Epithelial cell of umbilical artery (primary cell): ENCODE results near the gene DNAJB11. TPM values are rescaled to one million over a fixed set of nuclear protein-coding genes. Genes with fewer than 3 reads are reported as not detected.

Experiments used
- total RNA-seq: library from RNA; depleted of rRNA; stranded (reverse); fragments of >200 nt; gene quantifications from 2 replicates; pipeline ENCODE4 v1.2.3, GENCODE V29; 2014

The DNAJB11 gene
- 76.6 and 82.2 TPM in 2 replicates for total RNA-seq

DNA sequence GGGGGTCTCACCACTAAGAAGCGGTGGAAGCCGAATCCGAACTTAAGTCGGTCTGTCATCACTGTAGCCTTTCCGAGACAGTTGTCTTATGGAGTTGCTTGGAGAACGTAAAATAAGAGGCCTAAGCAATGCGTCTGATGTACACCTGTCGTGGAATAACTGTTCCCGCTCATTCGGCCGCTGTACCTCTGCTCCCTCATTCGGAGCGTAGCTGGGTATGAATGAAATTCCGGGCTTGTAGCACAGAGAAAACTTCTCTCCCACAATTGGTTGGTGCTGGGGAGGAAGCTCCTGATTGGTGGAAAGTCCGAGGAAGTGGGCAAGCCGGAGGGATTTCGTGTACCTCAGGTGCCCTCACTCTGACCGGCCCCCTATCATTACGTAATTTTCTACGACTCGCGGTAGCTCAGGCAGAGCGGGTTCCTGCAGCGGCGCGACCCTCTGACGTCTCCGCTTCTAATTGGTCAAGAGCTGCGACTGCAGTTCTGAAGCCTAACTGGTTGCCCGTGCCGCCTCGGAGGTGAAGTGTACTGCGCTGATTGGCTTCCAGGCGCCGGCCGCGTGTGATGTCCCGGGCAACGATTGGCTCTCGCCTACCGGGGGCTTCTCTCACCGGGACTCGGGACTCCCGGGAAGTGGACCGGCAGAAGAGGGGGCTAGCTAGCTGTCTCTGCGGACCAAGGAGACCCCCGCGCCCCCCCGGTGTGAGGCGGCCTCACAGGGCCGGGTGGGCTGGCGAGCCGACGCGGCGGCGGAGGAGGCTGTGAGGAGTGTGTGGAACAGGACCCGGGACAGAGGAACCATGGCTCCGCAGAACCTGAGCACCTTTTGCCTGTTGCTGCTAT lies at the start of gene DNAJB11:
DNAJB11 (plus strand) TSS at position 625 of the 845 bp plus-strand sequence; CDS start at position 803, 178 bp downstream.

DNA sequence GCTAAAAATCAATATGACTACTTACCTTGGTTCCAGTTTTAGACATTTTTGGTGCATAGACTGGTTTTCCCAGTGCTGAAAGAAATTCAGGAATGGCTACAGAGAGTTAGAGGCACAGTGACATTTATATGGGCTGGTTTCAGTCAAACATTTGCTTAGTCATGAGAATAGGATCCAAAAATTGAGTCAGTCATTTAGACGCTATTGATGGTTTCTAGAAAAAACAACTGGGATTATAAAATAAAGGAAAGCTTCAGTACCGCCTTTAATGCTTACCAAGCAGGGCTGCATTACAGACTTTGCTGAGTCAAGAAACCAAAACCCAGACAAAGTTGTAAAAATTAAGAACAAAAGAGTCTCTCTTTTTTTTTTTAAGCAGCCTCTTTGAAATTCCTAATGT lies 26.2 kb upstream of the DNAJB11 start, which contains the start of gene CRYGS:
CRYGS (minus strand) TSS at position 100 of the 400 bp plus-strand sequence; CDS start at position 46, 54 bp downstream.

DNA sequence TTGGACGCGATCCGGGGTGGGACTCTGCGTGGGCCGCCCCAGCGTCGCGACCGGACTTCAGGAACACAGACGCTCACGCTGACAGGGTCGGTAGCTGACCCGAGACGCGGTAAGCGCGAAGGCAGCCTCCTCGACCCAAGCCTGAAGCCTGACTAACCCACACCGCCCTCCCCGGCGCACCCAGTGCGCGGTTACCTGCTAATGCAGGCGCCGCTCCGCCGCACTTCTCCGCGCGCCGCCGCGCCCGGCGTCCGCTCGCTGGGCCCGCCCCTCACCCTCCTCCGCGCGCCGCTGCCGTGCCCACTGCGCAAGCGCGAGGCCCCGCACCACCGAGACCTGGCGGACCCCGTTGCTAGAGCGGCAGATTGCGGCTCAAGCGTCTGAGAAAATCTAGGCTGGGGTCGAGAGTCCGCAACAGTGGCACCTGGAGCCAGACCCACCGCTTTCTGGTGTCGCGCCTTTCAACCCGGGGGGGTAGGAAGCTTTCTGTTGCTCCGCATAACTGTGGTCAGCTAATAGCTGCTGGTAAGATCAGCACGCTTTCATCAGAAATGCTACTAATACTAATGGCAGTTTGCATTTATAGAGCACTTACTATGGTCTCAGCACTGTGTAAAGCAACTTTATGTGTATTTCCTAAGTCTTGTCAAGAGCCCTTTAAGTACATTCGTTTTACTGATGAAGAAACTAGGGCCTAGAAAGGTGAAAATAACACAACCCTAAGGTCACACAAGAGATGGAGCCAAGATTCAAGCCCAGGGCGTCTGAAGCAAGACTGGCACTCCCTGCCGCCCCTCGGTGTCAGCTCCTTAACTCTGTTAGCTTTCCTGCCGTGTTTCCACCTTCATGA lies 3.2 kb upstream of the DNAJB11 start, which contains the start of gene TBCCD1:
TBCCD1 (minus strand) TSS at position 268 of the 850 bp plus-strand sequence. CDS start 3,010 bp downstream, outside the sequence.

DNA sequence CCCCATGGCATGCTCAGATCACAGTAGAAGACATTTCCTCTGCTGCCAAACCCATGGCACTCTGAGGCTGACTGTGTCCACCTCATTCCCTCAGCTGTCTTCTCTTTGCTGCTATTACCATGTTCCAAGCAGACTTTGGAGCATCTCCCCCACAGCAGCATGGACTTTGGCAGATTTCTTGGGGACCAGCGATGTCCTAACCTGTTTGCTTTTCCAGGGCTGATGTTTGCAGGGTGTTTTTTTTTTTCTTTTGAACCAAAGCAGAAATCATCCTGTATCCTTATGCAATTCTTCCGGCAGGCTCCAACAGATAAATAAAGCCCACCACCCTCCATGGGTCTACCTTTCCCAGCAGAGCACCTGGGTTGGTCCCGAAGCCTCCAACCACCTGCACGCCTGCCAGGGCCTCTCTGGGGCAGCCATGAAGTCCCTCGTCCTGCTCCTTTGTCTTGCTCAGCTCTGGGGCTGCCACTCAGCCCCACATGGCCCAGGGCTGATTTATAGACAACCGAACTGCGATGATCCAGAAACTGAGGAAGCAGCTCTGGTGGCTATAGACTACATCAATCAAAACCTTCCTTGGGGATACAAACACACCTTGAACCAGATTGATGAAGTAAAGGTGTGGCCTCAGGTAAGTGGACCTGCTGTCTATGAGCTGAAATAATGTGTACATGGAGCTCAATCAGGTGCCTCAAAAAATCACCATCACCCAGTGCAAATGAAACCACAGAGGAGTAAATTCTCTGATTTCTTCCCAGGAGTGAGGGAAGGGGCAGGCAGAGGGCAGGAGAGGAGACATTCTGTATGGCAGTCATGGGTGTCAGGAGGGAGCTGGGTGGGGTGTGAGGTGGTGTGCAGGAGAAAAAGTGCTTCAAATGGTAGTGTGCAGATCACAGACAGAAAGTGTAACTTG lies 42.5 kb downstream of the DNAJB11 start, which contains the start of gene AHSG:
AHSG (plus strand) TSS at position 340 of the 916 bp plus-strand sequence; CDS start at position 422, 82 bp downstream.

Other genes with a start within 250 kb of the DNAJB11 start
- not detected in 2 replicates for gene DGKG, start 208.5 kb upstream of the DNAJB11 start, total RNA-seq
- gene CRYGS, start 26.3 kb upstream of the DNAJB11 start, total RNA-seq: 0.65 and 1.5 TPM in 2 replicates
- 16.2 and 26.9 TPM in 2 replicates for gene TBCCD1, start 3.4 kb upstream of the DNAJB11 start, total RNA-seq
- not detected in 2 replicates for gene AHSG, start 42.3 kb downstream of the DNAJB11 start, total RNA-seq
- gene FETUB, start 69.7 kb downstream of the DNAJB11 start, total RNA-seq: not detected in 2 replicates
- not detected in 2 replicates for gene HRG, start 95.3 kb downstream of the DNAJB11 start, total RNA-seq
- gene KNG1, start 146.6 kb downstream of the DNAJB11 start, total RNA-seq: not detected in 2 replicates
- gene EIF4A2, start 212.9 kb downstream of the DNAJB11 start, total RNA-seq: 732 and 2,203 TPM in 2 replicates
- gene RFC4, start 235.8 kb downstream of the DNAJB11 start, total RNA-seq: 42.6 and 49.2 TPM in 2 replicates